Esophagus muscularis mucosa (tissue), 3 donors: ENCODE results near the gene SORBS1.

Experiments
- POLR2AphosphoS5 ChIP-seq, 2 donors: sonication (generic); formaldehyde crosslinking; IDR thresholded peaks; one replicate each; pipeline ENCODE4 v1.6.1; 2017; ENCODE audit warnings: antibody characterized with exemption in 2 of 2
- TF ChIP-seq, protein P1 (sequence below), 3 experiments: fragments of 200-600 bp in 2 of 3; fragments of 450-650 bp in 1 of 3; sonication (generic) in 2 of 3; IDR thresholded peaks; one replicate each; pipeline ENCODE4 v1.5.1; 2017 to 2019; ENCODE audit warnings: antibody characterized with exemption in 3 of 3, mild to moderate bottlenecking in 2 of 3, moderate library complexity in 1 of 3

DNA sequence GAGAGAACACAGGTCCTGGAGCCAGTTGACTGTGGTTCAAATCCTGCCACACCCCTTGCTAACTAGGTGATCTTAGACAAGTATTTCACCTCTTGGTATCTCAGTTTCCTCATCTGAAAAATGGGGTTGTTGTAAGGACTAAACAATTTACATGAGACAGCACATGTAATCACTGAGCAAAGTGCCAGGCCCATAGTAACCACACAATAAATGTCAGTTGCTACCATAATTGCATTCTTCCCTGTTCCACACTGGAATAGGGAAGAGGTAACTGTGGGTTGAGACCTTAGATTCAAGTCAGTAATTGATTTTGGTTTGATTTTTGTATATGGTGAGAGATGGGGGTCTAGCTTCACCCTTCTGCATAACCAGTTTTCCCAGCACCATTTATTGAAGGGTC, 179.0 kb downstream of the SORBS1 start:
- TF ChIP-seq, protein P1, sequence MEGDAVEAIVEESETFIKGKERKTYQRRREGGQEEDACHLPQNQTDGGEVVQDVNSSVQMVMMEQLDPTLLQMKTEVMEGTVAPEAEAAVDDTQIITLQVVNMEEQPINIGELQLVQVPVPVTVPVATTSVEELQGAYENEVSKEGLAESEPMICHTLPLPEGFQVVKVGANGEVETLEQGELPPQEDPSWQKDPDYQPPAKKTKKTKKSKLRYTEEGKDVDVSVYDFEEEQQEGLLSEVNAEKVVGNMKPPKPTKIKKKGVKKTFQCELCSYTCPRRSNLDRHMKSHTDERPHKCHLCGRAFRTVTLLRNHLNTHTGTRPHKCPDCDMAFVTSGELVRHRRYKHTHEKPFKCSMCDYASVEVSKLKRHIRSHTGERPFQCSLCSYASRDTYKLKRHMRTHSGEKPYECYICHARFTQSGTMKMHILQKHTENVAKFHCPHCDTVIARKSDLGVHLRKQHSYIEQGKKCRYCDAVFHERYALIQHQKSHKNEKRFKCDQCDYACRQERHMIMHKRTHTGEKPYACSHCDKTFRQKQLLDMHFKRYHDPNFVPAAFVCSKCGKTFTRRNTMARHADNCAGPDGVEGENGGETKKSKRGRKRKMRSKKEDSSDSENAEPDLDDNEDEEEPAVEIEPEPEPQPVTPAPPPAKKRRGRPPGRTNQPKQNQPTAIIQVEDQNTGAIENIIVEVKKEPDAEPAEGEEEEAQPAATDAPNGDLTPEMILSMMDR (IDR thresholded peaks at IDR 0.05), result no peak
- peak in 1 of 2 donors; percentile 46 for TF ChIP-seq POLR2AphosphoS5 (IDR thresholded peaks at IDR 0.05)
